Natural killer cell (primary cell): ENCODE measurements around the gene CCR6. TPM values are rescaled to one million over a fixed set of nuclear protein-coding genes. Genes with fewer than 3 reads are reported as not detected.

ENCODE experiments used
- ATAC-seq, 3 donors: fragments of 150-1000 bp in 2 of 3; fragments of 200-7000 bp in 1 of 3; cut with Tn5 transposase; 1 replicate in 1 of 3; 2 replicates in 2 of 3; pipeline ENCODE4 v1.10.0; 2021; ENCODE audit warnings: mild to moderate bottlenecking in 2 of 3, moderate library complexity in 2 of 3
- DNase-seq, 2 donors: peaks; one replicate each; pipeline versions ENCODE4 v3.0.0 to v3.0.0-alpha.2; 2013 to 2021; ENCODE audit warnings: mixed read lengths in 1 of 2
- H3K27ac ChIP-seq: one replicate; pipeline ENCODE4 v1.5.1; 2013; ENCODE audit warnings: mild to moderate bottlenecking, low read length
- H3K27me3 ChIP-seq: one replicate; pipeline ENCODE4 v1.6.1; 2013; ENCODE audit warnings: low read length; ENCODE audit not compliant: control insufficient read depth, insufficient read depth
- H3K36me3 ChIP-seq: one replicate; pipeline ENCODE4 v1.6.1; 2013; ENCODE audit warnings: low read length; ENCODE audit not compliant: control insufficient read depth, insufficient read depth
- H3K4me1 ChIP-seq: one replicate; pipeline ENCODE4 v1.6.1; 2013; ENCODE audit warnings: low read length; ENCODE audit not compliant: control insufficient read depth, insufficient read depth
- H3K4me3 ChIP-seq: one replicate; pipeline ENCODE4 v1.5.1; 2013; ENCODE audit warnings: low read length
- H3K9me3 ChIP-seq: one replicate; pipeline ENCODE4 v1.6.1; 2013; ENCODE audit warnings: low read length; ENCODE audit not compliant: control insufficient read depth, insufficient read depth
- H3K27ac Mint-ChIP-seq, 2 donors: one replicate each; pipeline ENCODE4 v1.8.0; 2022; ENCODE audit warnings: mild to moderate bottlenecking in 2 of 2, mixed read lengths in 2 of 2, moderate library complexity in 1 of 2
- H3K27me3 Mint-ChIP-seq, 2 donors: one replicate each; pipeline ENCODE4 v1.8.0; 2022; ENCODE audit warnings: low read depth in 2 of 2, mixed read lengths in 2 of 2
- H3K36me3 Mint-ChIP-seq: one replicate; pipeline ENCODE4 v1.8.0; 2022; ENCODE audit warnings: mixed read lengths
- H3K4me1 Mint-ChIP-seq, 2 donors: one replicate each; pipeline ENCODE4 v1.8.0; 2022; ENCODE audit warnings: mixed read lengths in 2 of 2
- H3K4me3 Mint-ChIP-seq: one replicate; pipeline ENCODE4 v1.8.0; 2022; ENCODE audit warnings: mild to moderate bottlenecking, moderate library complexity, mixed read lengths
- H3K9me3 Mint-ChIP-seq, 2 donors: one replicate each; pipeline ENCODE4 v1.8.0; 2022; ENCODE audit warnings: mixed read lengths in 2 of 2
- CTCF ChIP-seq: fragments of 200-600 bp; IDR thresholded peaks from one replicate; pipeline ENCODE4 v1.8.0; 2022; ENCODE audit warnings: antibody characterized with exemption
- WGBS: methylation state at CpG from one replicate; pipeline ENCODE4 v1.1.7; 2013; ENCODE audit warnings: missing lambda C conversion rate; ENCODE audit not compliant: insufficient coverage; 5-methylcytosine and 5-hydroxymethylcytosine counted together
- intact Hi-C: fragments of 100-400 bp; cut with micrococcal nuclease; formaldehyde crosslinking; loops from one replicate; pipeline ENCODE4 v1.14.2; 2022
- total RNA-seq, 4 donors: library from RNA; stranded (reverse); fragments of 120-200 nt in 1 of 4; gene quantifications; one replicate each; pipeline versions ENCODE4 v1.2.3 to v1.2.4, GENCODE V29; 2013 to 2022

Gene CCR6
- total RNA-seq, 3 donors from 2014 or later (not counting 1 experiment from before 2014, with no cell fraction given): 0.23 TPM; not detected in 2

- no peaks in the 10 kb centered on the region for H3K9me3 ChIP-seq
- peaks cover 21 to 36% of the 10 kb centered on the region in 2 donors for H3K27me3 Mint-ChIP-seq
Observed at GRCh38 chr6:167148997-167149396, 26.1 kb downstream of the CCR6 start.

GRCh38 chr6:167150941-167151549 is 28.1 kb downstream of the CCR6 start:
- Histone ChIP-seq H3K36me3 (no peaks in the 10 kb centered on the region), H3K27me3 (no peaks in the 10 kb centered on the region), H3K9me3 (no peaks in the 10 kb centered on the region), H3K4me3 (no peak overlapping the region), H3K27ac (peak overlapping the region; percentile 25), H3K4me1 (peaks cover 9% of the 10 kb centered on the region)
- Mint-ChIP-seq H3K9me3 (no peaks in the 10 kb centered on the region), H3K27ac (no peak overlapping the region), H3K4me3 (no peak overlapping the region), H3K4me1 (no peaks in the 10 kb centered on the region), H3K36me3 (no peaks in the 10 kb centered on the region), H3K27me3 (peaks cover 8 to 16% of the 10 kb centered on the region in 2 donors)
- WGBS: 67% methylated on average over 6 of the region's 6 CpGs
- no peak for TF ChIP-seq CTCF
- no peak for ATAC-seq
- intact Hi-C loops: no loop called here
- DNase-seq: no peak

More at GRCh38 chr6:167148997-167149396, 26.1 kb downstream of the CCR6 start:
- DNase-seq: no peak
- 90% methylated on average over 5 of the region's 5 CpGs for WGBS
- Histone ChIP-seq H3K4me1 (peaks cover 5% of the 10 kb centered on the region), H3K36me3 (no peaks in the 10 kb centered on the region), H3K27ac (no peak overlapping the region), H3K27me3 (no peaks in the 10 kb centered on the region), H3K4me3 (no peak overlapping the region)
- intact Hi-C loops: no loop called here
- Mint-ChIP-seq H3K36me3 (no peaks in the 10 kb centered on the region), H3K4me3 (no peak overlapping the region), H3K9me3 (no peaks in the 10 kb centered on the region), H3K27ac (no peak overlapping the region), H3K4me1 (no peaks in the 10 kb centered on the region)
- TF ChIP-seq CTCF: no peak
- ATAC-seq: no peak

GRCh38 chr6:167151648-167152047 is 28.8 kb downstream of the CCR6 start:
- no peaks in the 10 kb centered on the region for H3K9me3 Mint-ChIP-seq
- no peak overlapping the region for H3K27ac Mint-ChIP-seq
- no peak for ATAC-seq
- Histone ChIP-seq H3K9me3 (no peaks in the 10 kb centered on the region), H3K4me1 (peaks cover 9% of the 10 kb centered on the region), H3K36me3 (no peaks in the 10 kb centered on the region), H3K27me3 (no peaks in the 10 kb centered on the region), H3K4me3 (no peak overlapping the region), H3K27ac (peak overlapping the region; percentile 25)
- WGBS: 64% methylated on average over 6 of the region's 7 CpGs
- no peak for DNase-seq
- no peak for TF ChIP-seq CTCF
- peaks cover 3 to 14% of the 10 kb centered on the region in 2 donors for H3K27me3 Mint-ChIP-seq
- H3K4me1 Mint-ChIP-seq: no peaks in the 10 kb centered on the region
- no peak overlapping the region for H3K4me3 Mint-ChIP-seq
- intact Hi-C loops: no loop called here
- no peaks in the 10 kb centered on the region for H3K36me3 Mint-ChIP-seq

GRCh38 chr6:167152862-167153261 is 30.0 kb downstream of the CCR6 start:
- Mint-ChIP-seq H3K4me3 (peak overlapping the region; percentile 14), H3K36me3 (no peaks in the 10 kb centered on the region), H3K27me3 (peaks cover 0 to 14% of the 10 kb centered on the region in 2 donors), H3K9me3 (no peaks in the 10 kb centered on the region), H3K4me1 (no peaks in the 10 kb centered on the region), H3K27ac (no peak overlapping the region)
- H3K4me3 ChIP-seq: peak overlapping the region; percentile 24
- H3K27me3 ChIP-seq: no peaks in the 10 kb centered on the region
- intact Hi-C loops: no loop called here
- peak overlapping the region; percentile 41 for H3K27ac ChIP-seq
- DNase-seq: peak in 1 of 2 donors; percentile 29
- H3K4me1 ChIP-seq: peaks cover 13% of the 10 kb centered on the region
- H3K36me3 ChIP-seq: no peaks in the 10 kb centered on the region
- ATAC-seq: peak in 1 of 3 donors; percentile 44
- no peaks in the 10 kb centered on the region for H3K9me3 ChIP-seq
- 82% methylated on average over 9 of the region's 9 CpGs for WGBS
- no peak for TF ChIP-seq CTCF
